ENCODE data around the gene GRB2.

GRCh38 chr17:75350029-75350428, 55.4 kb downstream of the GRB2 start:
- TF ChIP-seq TBL1XR1 (IDR thresholded peaks at IDR 0.05; ENCODE audit: low read depth, low read length) (no peak), CTCF (IDR thresholded peaks at IDR 0.05 in 2 of 3, conservative IDR thresholded peaks at IDR 0.05 in 1 of 3; ENCODE audit: control insufficient read depth in 2 of 3, extremely low read depth in 1 of 3, insufficient read depth in 1 of 3, low read depth in 3 of 3, low read length in 3 of 3) (no peak), POLR2A (IDR thresholded peaks at IDR 0.05; ENCODE audit: low read depth, low read length) (no peak), CHD4 (IDR thresholded peaks at IDR 0.05) (no peak), SPI1 (IDR thresholded peaks at IDR 0.05; ENCODE audit: borderline replicate concordance, insufficient read depth, low read depth, low read length) (no peak), ZBTB33 (IDR thresholded peaks at IDR 0.05) (no peak), CEBPB (IDR thresholded peaks at IDR 0.05; ENCODE audit: borderline replicate concordance in 1 of 2, low read depth in 2 of 2, low read length in 2 of 2) (no peak), YY1 (IDR thresholded peaks at IDR 0.05; ENCODE audit: low read depth, low read length) (no peak), NRF1 (conservative IDR thresholded peaks at IDR 0.05; ENCODE audit: low read depth, low read length) (no peak), RBBP5 (conservative IDR thresholded peaks at IDR 0.05) (no peak), POLR2AphosphoS5 (IDR thresholded peaks at IDR 0.05; ENCODE audit: low read length) (no peak), BHLHE40 (IDR thresholded peaks at IDR 0.05; ENCODE audit: borderline replicate concordance in 1 of 2, low read depth in 2 of 2, low read length in 1 of 2) (no peak)

Measured in GM12878 (cell line).